COLO829 (cell line): ENCODE data around the gene NALCN.

Experiments
- DNase-seq: peaks from one replicate; pipeline ENCODE4 v3.0.0; 2012; ENCODE audit warnings: low spot score

NALCN gene

DNA sequence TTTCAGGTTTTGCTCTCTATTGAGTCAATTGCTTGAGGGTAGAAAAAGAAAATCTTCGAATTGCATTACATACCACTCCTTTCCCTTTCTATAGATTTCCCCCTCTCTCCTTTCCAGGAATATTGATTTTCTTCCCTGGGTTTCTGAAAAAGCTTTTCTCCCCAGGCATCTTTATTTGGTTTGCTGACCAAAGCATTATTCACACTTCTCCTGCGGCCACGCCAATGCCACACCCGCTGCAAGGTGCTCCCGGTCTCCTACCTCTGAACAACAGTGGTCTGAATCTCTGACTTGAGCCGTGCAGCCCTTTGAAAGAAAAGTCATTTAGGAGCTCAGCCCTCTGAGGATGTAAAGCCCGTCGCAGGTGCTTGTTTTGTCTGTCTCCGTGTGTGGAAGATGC is 390.8 kb downstream of the NALCN start:
- DNase-seq: no peak

DNA sequence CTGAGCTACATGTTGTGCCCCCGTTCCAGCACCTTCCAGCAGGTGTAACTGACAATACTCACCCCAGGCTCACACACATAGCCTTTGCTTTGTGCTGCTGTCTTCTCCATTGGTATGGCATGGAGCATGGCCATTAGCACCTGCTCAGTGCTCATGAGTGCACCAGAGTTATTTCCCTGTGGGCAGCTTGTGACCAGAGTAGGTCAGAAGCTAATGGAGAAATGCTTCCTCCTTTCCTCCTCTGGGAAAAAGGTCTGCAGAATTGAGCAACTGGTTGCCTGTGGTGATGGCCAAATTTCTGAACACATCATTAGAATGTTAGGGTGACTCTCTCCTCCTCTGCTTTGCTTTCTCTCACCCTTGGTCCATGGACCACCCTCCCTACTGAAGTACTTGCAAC is 397.2 kb downstream of the NALCN start:
- no peak for DNase-seq

DNA sequence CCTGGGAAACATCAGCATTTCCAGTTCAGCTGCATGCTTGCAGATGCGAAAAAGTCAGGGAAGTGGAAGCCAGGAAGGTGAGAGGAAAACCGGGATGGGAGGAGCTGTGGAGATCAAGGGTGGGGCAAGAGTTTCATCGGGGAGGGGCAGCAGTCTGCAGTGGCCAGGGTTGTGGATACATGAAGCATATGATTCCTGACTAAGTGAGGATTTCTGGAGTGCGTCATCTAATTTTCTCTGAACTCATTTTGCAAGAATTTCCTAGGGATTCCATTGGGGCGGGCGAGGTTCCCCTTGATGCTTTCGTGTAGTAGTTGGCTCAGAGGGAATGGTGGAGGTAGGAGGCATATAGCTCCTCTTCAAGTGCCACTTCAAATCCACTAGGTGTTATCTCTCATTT is 397.6 kb downstream of the NALCN start:
- no peak for DNase-seq

DNA sequence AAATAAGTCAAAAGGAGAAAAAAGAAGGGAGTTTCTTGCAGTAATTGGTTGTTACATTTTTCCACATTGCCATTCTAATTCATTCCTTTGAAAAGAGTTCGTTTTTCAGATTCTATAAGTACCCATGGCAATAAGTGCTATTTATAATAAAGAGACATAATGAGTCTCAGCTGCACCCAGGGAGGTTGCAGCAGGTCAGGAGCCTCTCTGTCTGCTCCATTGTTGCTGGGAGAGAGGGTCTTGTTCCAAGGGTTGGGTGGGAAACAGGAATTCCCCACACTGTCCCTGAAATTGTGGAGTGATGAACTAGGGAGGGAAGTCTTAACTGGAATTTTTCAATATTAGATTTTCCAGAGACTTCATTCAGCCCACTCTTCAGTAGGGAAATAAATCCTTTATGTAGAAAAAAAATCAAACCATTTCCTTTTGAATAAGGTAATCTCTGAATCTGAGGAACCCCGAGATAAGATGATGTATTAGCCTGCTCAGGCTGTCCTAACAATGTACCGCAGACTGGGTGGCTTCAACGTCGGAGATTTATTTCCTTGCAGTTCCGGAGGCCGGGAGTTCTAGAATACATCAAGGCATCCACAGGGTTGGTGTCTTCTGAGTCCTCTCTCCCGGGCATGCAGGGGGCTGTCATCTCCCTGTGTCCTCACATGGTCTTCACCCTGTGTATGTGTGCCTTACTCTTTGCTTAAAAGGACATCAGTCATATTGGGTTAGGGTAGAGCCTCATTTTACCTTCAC is 399.0 kb downstream of the NALCN start:
- DNase-seq: no peak

DNA sequence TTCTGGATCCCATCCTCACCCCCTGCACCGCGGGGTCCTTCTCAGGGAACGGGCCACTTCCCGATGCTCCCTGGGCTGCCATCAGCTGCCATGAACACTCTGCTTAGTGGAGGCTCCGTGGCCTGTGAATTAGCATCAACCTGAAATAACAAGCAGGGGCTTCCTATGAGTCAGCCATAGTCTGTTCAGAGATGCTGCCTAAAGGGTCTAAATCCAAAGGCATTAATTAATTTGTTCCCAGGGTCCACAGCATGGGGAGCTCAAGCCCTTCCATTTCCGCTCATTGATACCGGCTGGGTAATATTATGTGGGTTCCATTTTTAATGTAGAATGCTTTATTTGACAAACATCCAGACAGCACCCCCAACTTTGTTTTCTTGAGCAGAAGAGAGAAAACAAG is 399.8 kb downstream of the NALCN start:
- no peak for DNase-seq

DNA sequence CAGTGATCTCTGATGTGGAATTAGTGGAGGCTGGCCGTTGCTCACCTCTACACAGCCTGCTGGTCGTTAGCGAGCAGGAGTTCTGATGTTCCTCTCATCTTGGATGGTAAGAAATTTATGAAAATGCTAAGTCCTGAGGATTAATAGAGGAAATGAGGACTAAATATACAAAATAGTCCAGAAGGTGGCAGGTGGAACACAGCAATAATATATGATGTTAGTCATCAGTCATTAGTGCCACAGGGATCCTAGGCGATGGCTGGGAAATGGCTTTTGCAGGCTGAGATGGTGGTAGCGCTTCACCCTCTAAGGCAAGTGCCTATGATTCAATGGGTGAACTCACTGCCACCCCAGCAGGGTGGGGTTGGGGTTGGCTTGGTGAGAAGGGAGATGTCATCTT is 403.1 kb downstream of the NALCN start:
- no peak for DNase-seq

DNA sequence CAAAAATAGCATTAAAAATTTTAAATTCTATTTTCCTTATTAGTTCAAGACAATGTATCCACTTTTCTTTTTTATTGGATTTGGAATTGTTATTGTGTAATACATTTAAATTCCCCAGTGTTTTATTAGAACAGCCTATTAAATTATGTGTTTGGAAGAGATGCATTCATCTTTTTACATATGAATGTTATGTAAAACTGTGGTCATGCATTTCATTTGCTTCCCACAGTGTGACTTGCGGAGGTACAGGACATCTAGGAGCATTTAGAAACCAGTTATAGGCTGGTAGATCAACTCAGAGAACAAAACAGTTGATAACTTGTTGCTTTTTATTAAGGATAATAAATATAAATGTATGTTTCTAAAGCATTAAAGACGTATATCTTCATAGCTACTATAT is 406.2 kb downstream of the NALCN start:
- no peak for DNase-seq

DNA sequence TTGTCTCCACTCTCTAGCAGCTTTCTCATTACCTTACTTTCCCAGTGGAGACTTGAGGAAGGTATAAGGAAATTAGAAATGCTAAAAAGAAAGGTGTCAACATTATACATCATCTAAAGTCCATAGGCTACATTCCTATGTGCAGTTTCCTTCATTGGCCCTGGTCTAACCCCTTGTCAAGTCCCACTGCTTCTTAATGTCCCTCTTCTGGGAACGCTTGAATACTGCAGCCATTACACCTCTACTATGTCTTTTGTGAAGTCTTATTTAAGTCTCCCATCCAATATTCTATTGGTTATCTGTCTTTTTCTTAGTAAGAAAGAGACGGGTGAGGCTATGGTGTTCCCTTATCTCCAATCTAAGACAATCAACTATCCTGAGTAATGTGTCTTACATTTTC is 409.1 kb downstream of the NALCN start:
- DNase-seq: no peak
